ENCODE measurements around the gene NDUFA11.

The NDUFA11 gene

GRCh38 chr19:5903624-5904351 is at the start of gene NDUFA11:
Gene NDUFA11, minus strand, starts transcription at chr19:5903790. Its CDS starts 82 bp downstream, at chr19:5903708.
- DNase-seq (ENCODE audit: insufficient read length, low spot score) (peak; percentile 93), FAIRE-seq (no peak)

- no peak for DNase-seq (ENCODE audit: insufficient read length, low spot score)
- FAIRE-seq = peak; percentile 51
Measured at GRCh38 chr19:5953030-5953589, 49.5 kb upstream of the NDUFA11 start.

- DNase-seq (ENCODE audit: insufficient read length, low spot score) (no peak), FAIRE-seq (no peak)
Measured at GRCh38 chr19:5952193-5953029, 48.8 kb upstream of the NDUFA11 start.

GRCh38 chr19:5951338-5951861 is 47.8 kb upstream of the NDUFA11 start:
- FAIRE-seq = no peak
- peak; percentile 54 for DNase-seq (ENCODE audit: insufficient read length, low spot score)

- FAIRE-seq (no peak), DNase-seq (ENCODE audit: insufficient read length, low spot score) (no peak)
Measured at GRCh38 chr19:5950741-5951140, 47.2 kb upstream of the NDUFA11 start.

- FAIRE-seq (no peak), DNase-seq (ENCODE audit: insufficient read length, low spot score) (no peak)
Measured at GRCh38 chr19:5949792-5950305, 46.3 kb upstream of the NDUFA11 start.

- FAIRE-seq (no peak), DNase-seq (ENCODE audit: insufficient read length, low spot score) (no peak)
Measured at GRCh38 chr19:5948752-5949564, 45.4 kb upstream of the NDUFA11 start.

- DNase-seq (ENCODE audit: insufficient read length, low spot score) = no peak
- no peak for FAIRE-seq
Measured at GRCh38 chr19:5947435-5947834, 43.8 kb upstream of the NDUFA11 start.

- no peak for DNase-seq (ENCODE audit: insufficient read length, low spot score)
- no peak for FAIRE-seq
Measured at GRCh38 chr19:5943623-5944022, 40.0 kb upstream of the NDUFA11 start.

GRCh38 chr19:5943045-5943444 is 39.5 kb upstream of the NDUFA11 start:
- no peak for FAIRE-seq
- DNase-seq (ENCODE audit: insufficient read length, low spot score) = no peak

GRCh38 chr19:5941673-5942072 is 38.1 kb upstream of the NDUFA11 start:
- no peak for FAIRE-seq

GRCh38 chr19:5940260-5941208 is 36.9 kb upstream of the NDUFA11 start:
- DNase-seq (ENCODE audit: insufficient read length, low spot score) = no peak
- no peak for FAIRE-seq

More at GRCh38 chr19:5941673-5942072, 38.1 kb upstream of the NDUFA11 start:
- no peak for DNase-seq (ENCODE audit: insufficient read length, low spot score)

GRCh38 chr19:5937550-5937949 is 34.0 kb upstream of the NDUFA11 start:
- FAIRE-seq (no peak), DNase-seq (ENCODE audit: insufficient read length, low spot score) (no peak)

GRCh38 chr19:5936292-5936592 is 32.7 kb upstream of the NDUFA11 start:
- DNase-seq (ENCODE audit: insufficient read length, low spot score) (no peak), FAIRE-seq (no peak)

- FAIRE-seq (no peak), DNase-seq (ENCODE audit: insufficient read length, low spot score) (no peak)
Measured at GRCh38 chr19:5935473-5936291, 32.1 kb upstream of the NDUFA11 start.

GRCh38 chr19:5934774-5935472 is 31.3 kb upstream of the NDUFA11 start:
- no peak for FAIRE-seq
- DNase-seq (ENCODE audit: insufficient read length, low spot score) = no peak

- no peak for FAIRE-seq
- no peak for DNase-seq (ENCODE audit: insufficient read length, low spot score)
Measured at GRCh38 chr19:5934069-5934401, 30.4 kb upstream of the NDUFA11 start.

Data from GM19239 (cell line).